NCI-H1105 (cell line): ENCODE results near the gene PDE6G.
"Not testable (repeated sequence)": the region's sequence is repeated elsewhere in the genome, so short reads cannot be mapped to it uniquely, and the experiment has no call there.

Experiments used
- DNase-seq: peaks from one replicate; lab custom pipeline; 2025; lab: John Stamatoyannopoulos, UW

Gene PDE6G

DNA sequence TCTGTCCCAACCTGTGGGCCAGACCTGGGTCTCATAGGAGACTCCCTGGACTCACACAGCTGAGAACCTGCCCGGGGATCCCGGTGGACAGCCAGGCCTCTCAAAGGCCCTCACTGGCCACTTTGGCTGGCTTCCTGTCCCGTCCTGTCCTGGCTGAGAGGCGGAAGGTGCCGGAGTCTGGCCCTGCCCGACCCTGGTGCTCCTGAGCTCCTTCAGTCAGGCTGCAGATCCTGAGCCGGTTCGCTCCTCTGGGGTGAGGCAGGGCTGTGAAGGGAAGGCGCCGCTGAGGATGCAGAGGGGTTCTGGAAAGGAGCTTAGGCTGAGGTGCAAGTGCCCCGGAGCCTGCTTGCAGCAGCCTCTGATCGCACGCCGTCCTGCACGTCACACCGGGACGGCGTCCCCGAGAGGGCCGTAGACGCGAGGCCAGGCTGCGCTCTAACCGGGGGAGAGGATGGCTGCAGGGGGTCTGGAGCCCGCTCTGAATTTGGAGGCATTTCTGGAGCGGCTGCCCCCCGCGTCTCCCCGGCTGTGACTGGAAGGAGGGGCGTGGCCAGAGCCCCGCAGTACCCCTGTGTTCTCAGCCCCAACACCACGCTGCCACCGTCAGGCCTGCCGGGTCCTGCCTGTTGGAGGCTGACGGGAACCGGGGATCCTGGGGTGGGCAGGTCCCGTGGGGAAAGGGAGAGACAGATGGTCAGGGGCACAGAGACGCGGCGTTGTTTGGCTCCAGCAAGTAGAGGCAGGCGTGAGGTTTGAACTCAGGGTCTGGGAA is 31.6 kb upstream of the PDE6G start:
- no peak for DNase-seq

DNA sequence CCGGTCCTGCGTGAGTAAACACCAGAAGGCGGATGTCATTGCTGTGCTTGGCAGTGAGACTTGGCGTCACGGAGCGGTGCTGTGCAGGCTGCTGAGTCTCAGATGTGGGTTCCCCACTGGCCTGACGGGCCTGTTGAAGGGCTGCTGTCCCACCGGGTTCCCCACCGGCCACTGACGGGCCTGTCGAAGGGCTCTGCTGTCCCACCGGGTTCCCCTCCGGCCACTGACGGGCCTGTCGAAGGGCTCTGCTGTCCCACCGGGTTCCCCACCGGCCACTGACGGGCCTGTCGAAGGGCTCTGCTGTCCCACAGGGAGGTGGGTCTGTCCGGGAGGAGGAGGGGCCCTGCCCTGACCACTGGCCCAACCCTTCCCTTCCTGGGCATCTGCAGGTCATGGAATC is 30.3 kb upstream of the PDE6G start:
- no peak for DNase-seq

DNA sequence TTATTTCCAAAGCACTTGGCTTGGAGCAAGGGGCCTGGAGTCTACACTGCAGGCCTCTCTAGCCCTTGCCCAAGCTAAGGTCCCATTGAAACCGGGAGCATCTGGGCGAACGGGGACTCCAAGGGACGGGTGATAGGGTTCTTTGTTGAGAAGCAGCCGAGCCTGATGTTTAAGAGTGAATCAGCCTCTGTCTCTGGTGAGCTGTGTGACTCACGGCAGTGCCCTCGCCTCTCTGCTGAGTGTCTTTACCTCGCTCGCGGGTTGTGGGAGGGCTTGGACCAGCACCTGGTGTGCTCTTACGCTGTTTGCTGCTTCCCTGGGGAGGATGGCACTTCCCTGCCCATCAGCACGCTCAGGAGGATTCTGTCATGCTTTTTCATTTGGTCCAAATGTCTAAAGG is 28.8 kb upstream of the PDE6G start:
- no peak for DNase-seq

DNA sequence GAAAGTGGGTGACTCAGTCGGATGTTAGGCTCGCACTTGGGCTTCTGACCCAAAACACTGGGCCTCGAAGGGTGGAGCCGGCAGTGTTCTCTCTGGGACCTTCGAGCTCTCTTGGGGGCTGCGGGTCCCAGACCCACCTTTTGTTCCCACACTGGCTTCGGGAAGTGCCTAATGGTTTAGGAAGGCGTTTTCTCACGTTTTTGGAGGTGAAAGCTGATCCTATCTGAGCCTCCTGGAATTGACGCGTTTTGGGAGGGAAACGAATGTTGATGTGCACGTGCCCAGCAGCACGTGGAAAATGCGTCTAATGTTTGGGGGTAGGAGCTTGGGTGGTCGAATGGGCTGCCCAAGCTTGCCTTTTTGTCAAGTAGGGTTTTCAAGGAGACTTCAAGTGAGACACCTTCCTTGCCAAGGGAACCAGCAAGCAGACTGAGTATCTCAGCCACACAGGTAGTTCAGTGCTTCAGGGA is 28.1 kb upstream of the PDE6G start:
- no peak for DNase-seq

DNA sequence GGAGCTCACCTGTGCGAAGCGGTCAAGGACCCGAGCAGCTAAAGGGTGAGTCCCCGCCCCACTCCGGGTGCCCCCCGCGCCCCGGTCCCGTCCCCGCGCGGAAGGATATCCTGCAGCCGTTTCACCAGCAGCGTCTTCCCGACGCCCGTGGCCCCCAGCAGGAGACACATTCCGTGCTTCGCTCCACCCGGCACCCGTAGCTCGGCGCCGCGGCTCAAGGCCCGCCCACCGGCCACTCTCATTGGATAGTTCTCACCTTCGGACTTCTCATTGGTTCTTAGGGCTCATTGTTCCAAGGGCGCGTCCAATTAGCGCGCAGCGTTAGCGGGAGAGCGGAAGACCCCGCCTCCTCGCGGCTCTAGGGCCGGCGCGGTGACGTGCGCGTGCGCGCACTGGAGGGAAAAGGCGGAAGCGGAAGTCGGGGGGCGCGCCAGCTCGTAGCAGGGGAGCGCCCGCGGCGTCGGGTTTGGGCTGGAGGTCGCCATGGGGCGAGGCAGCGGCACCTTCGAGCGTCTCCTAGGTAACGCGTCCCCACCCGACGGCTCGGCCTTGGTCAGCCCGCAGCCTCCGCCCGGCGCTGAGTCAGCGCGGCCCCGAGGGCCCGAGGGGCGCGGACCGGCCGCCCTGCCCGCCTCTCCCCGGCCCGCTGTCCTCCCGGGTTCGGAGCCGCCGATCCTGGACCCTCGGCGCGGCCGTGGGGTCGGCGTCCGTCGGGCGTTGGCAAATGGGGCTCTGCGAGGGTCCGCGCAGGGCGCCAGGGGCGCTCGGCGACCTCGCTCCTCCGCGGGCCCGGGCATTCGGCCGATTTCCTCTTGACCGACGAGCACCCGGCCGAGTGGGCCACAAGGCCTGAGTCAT is 27.5 kb upstream of the PDE6G start, which contains the start of the genes ARL16 and HGS:
TSS of gene ARL16 (minus strand) at position 214 of the 858 bp plus-strand sequence. CDS start at position 170, 44 bp downstream.
TSS of gene HGS (plus strand) at position 428 of the 858 bp plus-strand sequence. CDS start at position 484, 56 bp downstream.
- peak; percentile 97 for DNase-seq

DNA sequence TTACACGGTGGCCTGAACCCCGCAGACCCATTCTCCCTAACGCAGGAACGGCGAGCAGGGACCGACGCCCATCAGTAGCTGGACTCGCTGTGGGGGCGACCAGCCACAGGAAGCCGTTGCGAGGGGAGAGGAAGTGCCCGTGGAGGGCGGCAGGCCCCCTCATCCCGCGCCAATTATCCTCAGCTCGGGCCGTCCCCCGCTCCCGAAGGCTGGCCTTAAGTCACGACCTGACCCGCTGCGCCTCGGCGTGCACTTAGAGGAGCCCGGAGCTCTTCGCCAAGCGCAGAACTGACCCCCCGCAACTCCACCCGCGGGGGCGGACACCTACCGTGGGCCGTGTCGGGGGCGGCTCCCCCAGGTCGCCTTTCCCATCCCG is 26.9 kb upstream of the PDE6G start:
- no peak for DNase-seq

DNA sequence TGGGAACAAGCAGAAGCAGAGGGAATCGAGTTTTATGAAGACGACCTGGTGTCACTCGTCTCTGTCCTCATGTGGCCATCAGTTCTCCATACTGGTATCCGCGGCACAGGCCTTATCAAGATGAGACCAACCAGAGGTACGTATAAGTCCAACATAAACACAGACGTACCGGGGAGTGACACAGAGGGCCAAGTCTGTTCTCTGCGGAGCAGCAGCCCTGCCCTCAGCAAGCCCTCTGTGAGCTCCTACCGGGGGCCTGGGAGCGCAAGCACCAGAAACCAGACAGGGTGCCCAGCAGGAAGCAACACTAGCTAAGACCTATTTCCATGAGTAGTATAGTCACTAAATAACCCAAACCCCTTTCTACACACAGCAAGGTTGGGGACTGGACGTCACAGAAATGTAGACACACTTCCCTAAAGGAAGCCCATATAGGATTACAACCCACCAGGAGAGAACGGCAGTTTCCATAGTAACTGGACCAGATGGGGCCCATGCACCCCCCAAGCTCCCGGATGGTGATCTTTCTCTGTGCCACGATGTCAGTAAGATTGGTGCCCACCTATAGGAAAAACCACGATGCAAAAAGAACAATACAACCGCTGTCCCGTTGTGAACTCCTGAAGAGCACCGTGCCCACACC is 26.3 kb upstream of the PDE6G start:
- no peak for DNase-seq

DNA sequence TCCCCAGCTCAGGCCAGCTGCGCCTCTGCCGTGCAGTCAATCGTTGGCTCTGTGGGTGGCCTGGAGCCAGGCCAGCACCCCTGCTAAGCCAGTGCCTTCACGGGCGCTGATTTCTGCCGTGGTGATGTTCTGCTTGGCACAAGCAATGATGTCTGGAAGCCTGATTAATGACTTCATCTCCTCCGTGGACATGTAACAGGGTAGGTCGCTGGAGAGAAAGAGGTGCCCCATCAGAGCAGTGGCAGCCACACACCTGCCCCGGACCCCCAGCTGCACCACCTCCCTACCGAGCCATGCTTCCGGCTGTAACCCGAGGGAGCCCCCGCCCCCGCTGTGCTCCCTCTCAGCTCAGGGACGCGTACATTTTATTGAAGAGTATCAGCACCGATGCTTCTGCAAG is 25.3 kb upstream of the PDE6G start:
- no peak for DNase-seq

DNA sequence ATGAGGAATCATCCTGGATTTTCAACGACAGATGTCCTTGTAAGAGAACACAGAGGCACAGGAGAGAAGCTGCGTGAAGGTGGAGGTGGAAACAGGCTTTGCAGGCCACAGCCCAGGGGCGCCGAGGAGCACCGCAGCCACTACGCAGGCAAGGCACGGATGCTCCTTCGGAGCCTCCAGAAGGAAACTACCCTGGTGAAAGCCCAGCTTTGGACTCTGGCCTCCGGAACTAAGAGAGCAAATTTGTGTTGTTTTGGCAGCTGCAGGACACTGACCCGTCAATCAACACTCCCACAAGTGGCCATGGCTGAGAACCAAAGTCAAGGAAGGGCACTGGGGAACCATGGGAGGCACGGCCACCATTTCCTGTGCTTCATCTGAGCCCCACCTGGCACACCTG is 23.8 kb upstream of the PDE6G start:
- DNase-seq: no peak

DNA sequence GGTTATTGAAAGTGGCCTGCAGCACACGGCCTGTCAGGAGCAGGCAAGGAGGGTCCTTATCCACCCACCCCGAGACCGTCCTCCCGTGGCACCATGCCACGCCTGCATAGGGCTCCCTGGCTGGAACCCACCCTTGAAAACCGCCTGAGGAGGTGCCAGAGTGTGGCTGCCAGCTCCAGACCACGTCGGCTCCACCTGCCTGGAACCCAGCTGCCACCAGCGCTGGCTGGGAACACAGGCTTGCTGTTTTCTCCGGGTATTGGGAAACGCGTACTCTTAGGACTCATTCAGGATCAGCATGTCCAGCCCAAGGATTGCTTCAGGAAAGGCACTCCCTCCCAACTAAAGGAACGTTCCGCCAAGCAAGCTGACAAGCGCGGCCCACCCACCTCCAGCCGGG is 20.6 kb upstream of the PDE6G start:
- no peak for DNase-seq

DNA sequence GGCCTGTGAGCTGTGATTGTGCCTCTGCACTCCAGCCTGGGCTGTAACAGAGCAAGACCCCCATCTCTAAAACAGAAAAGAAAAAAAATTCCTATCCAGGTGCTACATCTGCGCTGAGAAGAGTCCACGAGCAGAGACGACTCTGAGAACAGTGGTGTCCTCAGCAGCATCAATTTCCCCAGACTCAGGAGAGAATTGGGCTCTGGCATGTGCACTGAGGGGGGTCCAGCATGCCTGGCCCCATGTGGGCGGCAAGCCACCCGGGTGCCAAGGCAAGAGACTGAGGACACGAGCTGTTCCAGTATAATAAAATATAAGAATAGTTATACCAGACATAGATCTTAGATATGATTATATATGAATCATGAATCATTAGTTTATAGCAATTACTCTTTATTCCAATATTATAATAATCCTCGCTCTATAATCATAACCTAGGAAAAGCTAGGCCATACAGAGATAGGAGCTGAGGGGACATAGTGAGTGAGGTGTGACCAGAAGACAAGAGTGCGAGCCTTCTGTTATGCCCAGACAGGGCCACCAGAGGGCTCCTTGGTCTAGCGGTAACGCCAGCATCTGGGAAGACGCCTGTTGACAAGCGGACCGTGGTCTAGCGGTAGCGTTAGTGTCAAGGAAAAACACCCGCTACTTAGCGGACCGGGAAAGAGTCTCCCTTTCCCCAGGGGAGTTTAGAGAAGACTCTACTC is 19.3 kb upstream of the PDE6G start:
- DNase-seq: not testable (repeated sequence)

DNA sequence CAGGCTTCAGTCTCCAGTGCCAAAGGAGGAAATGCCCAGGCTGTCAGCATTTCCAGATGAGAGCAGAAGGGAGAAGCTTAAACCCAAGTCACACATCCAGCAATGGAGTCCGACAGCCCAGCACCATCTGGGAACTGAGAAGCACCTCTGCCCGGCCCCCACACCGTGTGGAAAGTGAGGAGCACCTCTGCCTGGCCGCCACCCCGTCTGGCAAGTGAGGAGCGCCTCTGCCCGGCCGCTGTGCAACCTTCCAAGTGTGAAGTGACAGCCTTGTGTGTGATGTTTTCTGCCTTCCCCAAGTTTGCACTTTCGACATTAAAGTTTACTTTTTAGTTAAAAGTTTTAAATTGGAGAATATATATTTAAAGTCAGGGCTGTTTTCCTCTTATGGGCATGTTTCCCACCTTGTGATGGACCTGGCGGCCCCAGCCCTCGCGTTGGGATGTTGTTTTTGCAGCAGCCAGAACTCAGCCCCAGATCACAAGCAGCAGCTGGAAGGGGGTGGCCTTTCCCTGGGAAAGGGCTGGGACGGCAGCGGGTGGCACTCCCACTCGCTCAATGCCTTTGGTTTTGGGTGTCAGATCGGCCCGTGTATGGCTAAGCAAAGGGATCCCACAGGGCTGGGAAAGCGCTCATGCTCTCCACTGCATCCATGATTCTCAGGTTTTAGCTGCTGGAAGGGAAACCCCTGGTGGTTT is 17.4 kb upstream of the PDE6G start:
- DNase-seq: no peak

DNA sequence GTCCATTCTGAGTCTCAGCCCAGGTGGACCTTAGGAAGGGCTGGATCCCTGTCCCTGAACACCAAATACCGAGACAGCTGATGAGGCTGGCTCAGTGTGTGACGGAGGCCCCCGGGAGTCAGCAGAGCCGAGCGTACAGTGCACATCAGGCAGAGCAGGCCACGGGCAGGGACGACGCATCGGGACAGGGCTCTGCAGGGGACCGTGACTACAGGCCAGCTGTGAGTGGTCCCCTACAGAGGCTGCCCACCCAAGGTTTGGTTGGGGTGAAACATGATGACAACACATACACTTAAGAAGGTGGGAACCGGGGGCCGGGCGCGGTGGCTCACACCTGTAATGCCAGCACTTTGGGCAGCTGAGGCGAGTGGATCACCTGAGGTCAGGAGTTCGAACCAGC is 16.6 kb upstream of the PDE6G start:
- no peak for DNase-seq

DNA sequence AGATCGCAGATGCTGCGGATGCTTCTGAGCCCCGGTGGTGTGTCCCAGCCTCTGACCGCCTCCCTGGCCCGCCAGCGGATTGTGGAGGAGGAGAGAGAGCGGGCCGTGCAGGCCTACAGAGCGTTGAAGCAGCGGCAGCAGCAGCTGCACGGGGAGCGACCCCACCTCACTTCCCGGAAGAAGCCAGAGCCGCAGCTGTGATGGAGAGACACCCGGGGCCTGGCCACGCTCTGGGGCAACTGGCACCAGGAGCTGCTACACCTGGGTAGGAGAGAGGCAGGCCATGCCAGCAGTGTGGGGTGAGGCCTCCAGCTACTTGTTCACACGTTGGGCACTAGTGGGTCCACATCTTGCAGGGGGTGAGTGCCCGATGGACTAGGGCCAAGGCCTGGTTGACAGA is 16.2 kb upstream of the PDE6G start:
- DNase-seq: no peak

DNA sequence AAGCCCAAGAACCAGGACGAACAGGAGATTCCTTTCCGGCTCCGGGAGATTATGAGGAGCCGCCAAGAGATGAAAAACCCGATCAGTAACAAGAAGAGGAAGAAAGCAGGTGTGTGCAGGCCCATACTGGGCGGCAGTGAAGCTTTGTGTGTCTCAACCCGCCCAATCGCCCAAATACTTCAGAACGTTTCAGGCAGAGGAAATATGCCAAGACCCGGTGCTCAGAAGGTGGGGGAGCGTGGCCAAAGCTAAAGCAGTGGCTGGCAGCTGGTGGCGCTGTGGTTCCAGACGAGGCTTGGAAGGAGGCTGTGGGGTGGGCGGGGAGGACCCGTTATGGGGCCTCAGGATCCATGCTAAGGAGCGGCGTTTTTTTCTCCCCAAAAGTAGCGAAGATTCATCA is 11.4 kb upstream of the PDE6G start:
- no peak for DNase-seq

DNA sequence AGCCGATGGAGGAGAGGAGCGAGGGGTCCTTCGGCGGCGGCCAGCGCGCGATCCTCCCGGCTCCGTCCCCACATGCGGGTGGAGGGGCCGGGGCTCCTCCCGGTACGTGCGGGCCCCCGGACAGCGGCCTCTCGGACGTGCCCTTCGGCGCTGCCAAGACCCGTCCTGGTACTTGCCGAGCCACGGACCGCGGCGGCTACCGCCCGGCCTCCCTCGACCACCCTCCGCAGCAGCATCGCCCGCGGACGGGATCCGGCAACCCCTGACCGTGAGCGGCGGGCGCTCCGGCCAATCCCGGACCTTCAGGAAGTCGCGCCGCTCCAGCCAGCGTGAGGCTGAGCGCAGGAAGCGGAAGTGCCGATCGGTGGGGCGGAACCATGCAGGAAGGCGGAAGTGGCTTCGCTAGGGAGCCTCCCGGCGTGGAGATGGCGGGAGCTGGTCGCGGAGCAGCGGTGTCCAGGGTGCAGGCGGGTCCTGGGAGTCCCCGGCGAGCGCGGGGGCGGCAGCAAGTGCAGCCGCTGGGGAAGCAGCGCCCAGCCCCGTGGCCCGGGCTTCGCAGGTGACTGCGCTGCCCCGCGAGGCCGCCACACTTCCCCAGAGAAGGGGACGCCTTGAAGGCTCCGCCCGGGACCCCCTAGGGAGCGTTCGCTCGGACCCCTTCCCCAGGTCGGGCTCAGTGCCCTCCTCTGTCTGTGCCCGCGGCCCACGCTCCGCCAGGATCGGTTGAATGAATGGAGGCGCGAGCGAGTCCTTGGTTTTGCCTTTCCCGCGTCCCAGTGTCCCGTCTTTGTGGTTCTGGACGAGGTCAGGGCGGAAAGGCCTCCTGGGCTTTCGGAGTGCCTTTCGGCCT is 10.2 kb upstream of the PDE6G start, which contains the start of the genes CCDC137 and OXLD1:
TSS of gene CCDC137 (plus strand) at position 396 of the 850 bp plus-strand sequence. CDS start at position 426, 30 bp downstream.
TSS of gene OXLD1 (minus strand) at position 264 of the 850 bp plus-strand sequence. CDS start at position 236, 28 bp downstream.
- peak; percentile 85 for DNase-seq

DNA sequence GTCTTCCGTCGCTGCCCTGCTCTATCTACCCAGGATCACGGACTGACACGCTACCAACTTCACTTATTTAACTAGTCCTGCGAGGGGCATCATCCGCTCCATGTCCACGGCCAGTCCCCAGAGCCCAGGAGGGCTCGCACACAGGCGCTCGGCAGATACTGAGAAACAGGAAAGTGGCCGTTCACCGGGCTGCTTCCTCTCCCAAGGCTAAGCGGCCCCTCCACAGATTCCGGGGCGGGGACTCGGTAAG is 9.7 kb upstream of the PDE6G start:
- no peak for DNase-seq

DNA sequence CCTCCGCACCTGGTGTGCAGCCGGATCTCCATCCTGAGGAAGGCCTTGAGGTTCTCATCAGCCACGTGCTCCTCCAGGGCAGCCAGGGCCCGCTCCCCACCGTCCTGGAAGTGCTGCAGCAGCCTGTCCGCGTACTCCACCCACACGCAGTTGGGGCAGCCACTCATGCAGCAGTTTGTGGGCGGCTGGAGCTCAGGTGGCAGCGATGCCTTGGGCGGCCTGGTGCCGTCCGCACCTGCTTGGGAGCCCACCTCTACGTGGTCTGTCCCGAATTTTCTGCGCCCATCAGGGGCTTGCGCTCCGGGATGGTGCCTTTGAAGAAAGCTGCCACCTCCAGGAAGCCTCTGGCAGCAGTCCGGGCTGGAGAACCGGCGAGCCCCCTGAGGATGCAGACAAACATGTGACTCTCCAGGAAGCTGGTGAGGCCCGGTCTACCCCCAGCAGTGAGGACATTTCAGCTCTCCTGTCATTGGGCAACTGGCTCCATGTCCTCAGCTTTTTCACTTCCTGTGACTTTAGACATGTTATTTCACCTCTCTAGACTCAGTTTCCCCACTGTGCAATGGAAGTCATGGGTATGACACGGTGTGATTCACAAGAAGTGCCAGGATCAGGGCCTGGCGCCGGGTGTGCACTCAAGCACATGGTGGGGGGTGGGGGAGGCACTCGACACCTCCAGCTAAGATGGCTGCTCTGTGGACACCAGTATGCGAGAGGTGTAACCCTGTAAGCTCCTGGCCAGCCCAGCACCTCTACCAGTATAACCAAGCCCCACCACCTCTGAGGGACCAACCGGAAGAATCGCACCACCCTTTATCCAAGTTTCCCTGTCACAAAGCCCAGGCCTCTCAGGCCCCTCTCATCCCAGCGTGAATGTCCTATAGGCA is 9.1 kb upstream of the PDE6G start:
- DNase-seq: no peak

DNA sequence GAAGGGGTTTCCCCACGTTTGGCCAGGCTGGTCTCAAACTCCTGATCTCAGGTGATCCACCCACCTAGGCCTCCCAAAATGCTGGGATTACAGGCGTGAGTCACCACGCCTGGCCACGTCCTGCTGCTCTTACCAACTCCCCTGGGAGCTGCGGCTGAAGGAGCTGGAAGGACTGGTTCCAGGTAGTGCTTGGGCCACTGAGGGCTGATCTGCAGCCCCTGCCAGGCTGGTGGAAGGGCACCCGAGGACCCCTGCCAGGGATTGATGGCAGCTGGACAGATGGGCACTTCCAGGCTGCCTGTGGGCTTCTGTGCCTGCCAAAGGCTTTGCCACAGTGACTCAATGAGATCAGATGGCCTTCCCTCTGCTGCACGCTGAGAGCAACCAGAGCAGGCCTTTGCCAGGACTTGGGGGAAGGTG is 7.7 kb upstream of the PDE6G start:
- no peak for DNase-seq
